ENCODE results near the gene RAET1E. TPM values are rescaled to one million over a fixed set of nuclear protein-coding genes. Genes with fewer than 3 reads are reported as not detected.

Gene RAET1E
- total and polyA plus RNA-seq, 2 donors (not counting 3 experiments of a cell fraction or from before 2014, with no cell fraction given), result 0.04 TPM; not detected in 1

- no peak for DNase-seq (ENCODE audit: low read depth, low spot score)
- Histone ChIP-seq H3K79me2 (ENCODE audit: control insufficient read depth, insufficient read depth, low read length) (no peaks in the 10 kb centered on the region), H3K27me3 (ENCODE audit: control insufficient read depth in 2 of 2, insufficient read depth in 2 of 2, low read length in 2 of 2) (peaks cover 15 to 18% of the 10 kb centered on the region in 2 experiments), H3K4me3 (replicated peaks in 1 of 3; ENCODE audit: insufficient read depth in 1 of 3, low read depth in 1 of 3, low read length in 3 of 3) (no peak overlapping the region), H3K27ac (ENCODE audit: insufficient read depth, low read depth, low read length) (no peak overlapping the region), H3K9ac (replicated peaks; ENCODE audit: extremely low read depth, insufficient read depth, low read length) (no peak overlapping the region), H3K36me3 (ENCODE audit: control insufficient read depth in 2 of 2, extremely low read depth in 1 of 2, insufficient read depth in 2 of 2, low read length in 2 of 2) (no peaks in the 10 kb centered on the region), H3K9me3 (replicated peaks; ENCODE audit: control insufficient read depth, insufficient read depth, low read length) (no peaks in the 10 kb centered on the region), H4K20me1 (replicated peaks; ENCODE audit: control insufficient read depth, extremely low read depth, insufficient read depth, low read length) (no peaks in the 10 kb centered on the region), H3K4me2 (ENCODE audit: insufficient read depth, low read length) (no peak overlapping the region), H3K9me1 (replicated peaks; ENCODE audit: control insufficient read depth, extremely low read depth, insufficient read depth, low read length) (no peaks in the 10 kb centered on the region), H3K4me1 (ENCODE audit: control insufficient read depth, extremely low read depth, insufficient read depth, low read length) (peaks cover 4% of the 10 kb centered on the region), H2AFZ (ENCODE audit: low read depth, low read length) (no peak overlapping the region)
- intact Hi-C loops (cut with micrococcal nuclease), result loop anchor here (5.0 to 10.0 kb wide), 2 partner anchors 357 to 900 kb away; partner anchors contain the start of gene GINM1
- POLR2A ChIA-PET, result no interaction called here
- dilution Hi-C loops (cut with MboI; ENCODE audit: extremely low pct_ligation_motif_present, low sequenced_read_pairs), result no loop called here
- CTCF ChIA-PET, result interaction anchor here (0.7 to 2.5 kb wide), 9 partner anchors 15 to 896 kb away, joined by 3 to 30 read pairs (median 4); partner anchors contain the start of gene PPIL4
- BruUV-seq (replicated peaks), result no TSS peak
- no peak for FAIRE-seq
- TF ChIP-seq POLR2A (IDR thresholded peaks at IDR 0.05; ENCODE audit: low read depth, low read length), result no peak
These were observed 26.5 kb upstream of the RAET1E start for GRCh38 chr6:149924206-149924932.

DNA sequence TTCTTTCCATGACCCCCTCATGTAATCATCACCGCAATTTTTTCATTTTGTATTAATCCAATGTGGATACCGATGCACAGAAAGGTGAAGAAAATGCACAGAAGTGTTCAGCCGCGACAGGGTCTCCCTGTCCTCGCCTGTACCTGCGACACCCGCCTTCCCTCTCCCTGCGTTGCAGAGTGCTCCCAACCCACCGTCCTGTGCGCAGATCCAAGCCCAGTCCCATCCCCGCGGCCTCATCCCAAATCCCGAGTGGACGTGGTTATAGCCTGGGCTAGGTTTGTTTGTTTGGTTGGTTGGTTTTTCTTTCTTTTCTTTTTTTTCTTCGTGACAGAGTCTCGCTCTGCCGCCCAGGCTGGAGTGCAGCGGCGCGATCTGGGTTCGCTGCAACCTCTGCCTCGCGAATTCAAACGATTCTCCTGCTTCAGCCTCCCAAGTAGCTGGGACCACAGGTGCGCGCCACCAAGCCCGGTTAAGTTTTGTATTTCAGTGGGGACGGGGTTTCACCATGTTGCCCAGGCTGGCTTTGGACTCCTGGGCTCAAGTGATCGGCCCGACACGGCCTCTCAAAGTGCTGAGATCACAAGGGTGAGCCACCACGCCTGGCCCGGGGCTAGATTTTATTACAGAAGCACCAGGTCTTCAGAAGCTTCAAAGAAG is 25.5 kb upstream of the RAET1E start:
- H2AFZ ChIP-seq (ENCODE audit: low read depth, low read length), result peak overlapping the region; percentile 65
- POLR2A ChIA-PET, result no interaction called here
- peak overlapping the region; percentile 42 for H3K4me2 ChIP-seq (ENCODE audit: insufficient read depth, low read length)
- intact Hi-C loops (cut with micrococcal nuclease) (loop anchor here (5.0 to 10.0 kb wide), 2 partner anchors 356 to 899 kb away; partner anchors contain the start of gene GINM1), dilution Hi-C loops (cut with MboI; ENCODE audit: extremely low pct_ligation_motif_present, low sequenced_read_pairs) (no loop called here)
- H3K4me3 ChIP-seq (replicated peaks in 1 of 3; ENCODE audit: insufficient read depth in 1 of 3, low read depth in 1 of 3, low read length in 3 of 3), result peak overlapping the region in 2 of 3 experiments; percentile 17 to 57
- no peaks in the 10 kb centered on the region for H4K20me1 ChIP-seq (replicated peaks; ENCODE audit: control insufficient read depth, extremely low read depth, insufficient read depth, low read length)
- H3K36me3 ChIP-seq (ENCODE audit: control insufficient read depth in 2 of 2, extremely low read depth in 1 of 2, insufficient read depth in 2 of 2, low read length in 2 of 2), result no peaks in the 10 kb centered on the region
- H3K4me1 ChIP-seq (ENCODE audit: control insufficient read depth, extremely low read depth, insufficient read depth, low read length), result peaks cover 4% of the 10 kb centered on the region
- H3K27ac ChIP-seq (ENCODE audit: insufficient read depth, low read depth, low read length), result no peak overlapping the region
- no peak overlapping the region for H3K9ac ChIP-seq (replicated peaks; ENCODE audit: extremely low read depth, insufficient read depth, low read length)
- TF ChIP-seq GATA2 (IDR thresholded peaks at IDR 0.05; ENCODE audit: insufficient read depth, insufficient read length, low read depth, low read length) (no peak), FOS (IDR thresholded peaks at IDR 0.05; ENCODE audit: borderline replicate concordance, insufficient read depth, low read length) (no peak)
- H3K27me3 ChIP-seq (ENCODE audit: control insufficient read depth in 2 of 2, insufficient read depth in 2 of 2, low read length in 2 of 2), result peaks cover 8 to 11% of the 10 kb centered on the region in 2 experiments
- H3K9me3 ChIP-seq (replicated peaks; ENCODE audit: control insufficient read depth, insufficient read depth, low read length), result no peaks in the 10 kb centered on the region
- no peaks in the 10 kb centered on the region for H3K9me1 ChIP-seq (replicated peaks; ENCODE audit: control insufficient read depth, extremely low read depth, insufficient read depth, low read length)
- no peak for DNase-seq (ENCODE audit: low read depth, low spot score)
- CTCF ChIA-PET, result interaction anchor here (0.7 to 2.5 kb wide), 8 partner anchors 14 to 895 kb away, joined by 3 to 30 read pairs (median 4); no protein-coding TSS in a partner anchor
- FAIRE-seq, result no peak
- no peaks in the 10 kb centered on the region for H3K79me2 ChIP-seq (ENCODE audit: control insufficient read depth, insufficient read depth, low read length)
- BruUV-seq (replicated peaks), result no TSS peak
